H1 (cell line): ENCODE results near the gene SRCIN1. TPM values are rescaled to one million over a fixed set of nuclear protein-coding genes. Genes with fewer than 3 reads are reported as not detected.

Experiments
- CTCF ChIA-PET: fragments of 300-600 bp; sonication (Branson Sonifier 250); formaldehyde crosslinking; loops from one replicate; lab custom pipeline; 2021; ENCODE audit not compliant: partially characterized antibody; lab: Charles Lee
- POLR2A ChIA-PET: fragments of 300-600 bp; sonication (Branson Sonifier 250); formaldehyde crosslinking; loops from one replicate; lab custom pipeline; 2021; ENCODE audit warnings: inconsistent platforms; ENCODE audit not compliant: partially characterized antibody; lab: Charles Lee
- DNase-seq, 2 experiments: peaks; one replicate each; pipeline versions ENCODE4 v3.0.0 to v3.0.0-alpha.2; 2010 to 2022; ENCODE audit warnings: low spot score in 2 of 2, low read depth in 1 of 2, mixed read lengths in 1 of 2
- FAIRE-seq: peaks from 2 replicates; lab custom pipeline; 2011; peaks lifted over from hg19 to GRCh38; lab: Jason Lieb, UNC
- H2AFZ ChIP-seq: 2 replicates; pipeline ENCODE4 v1.8.1; 2012; ENCODE audit warnings: low read length, inconsistent platforms
- H2AK5ac ChIP-seq: 2 replicates; pipeline ENCODE4 v1.6.1; 2013; ENCODE audit warnings: low read depth, low read length
- H2BK120ac ChIP-seq: replicated peaks from 2 replicates; pipeline ENCODE3; 2013; ENCODE audit warnings: low read depth, low read length, inconsistent platforms
- H2BK12ac ChIP-seq: 2 replicates; pipeline ENCODE4 v1.6.1; 2013; ENCODE audit warnings: low read depth, low read length
- H2BK15ac ChIP-seq: 2 replicates; pipeline ENCODE4 v1.6.1; 2013; ENCODE audit warnings: low read length
- H2BK20ac ChIP-seq: 2 replicates; pipeline ENCODE4 v1.6.1; 2013; ENCODE audit warnings: low read length
- H2BK5ac ChIP-seq: 2 replicates; pipeline ENCODE4 v1.6.1; 2013; ENCODE audit warnings: low read depth, low read length
- H3K14ac ChIP-seq: 2 replicates; pipeline ENCODE4 v1.6.1; 2013; ENCODE audit warnings: inconsistent platforms; ENCODE audit not compliant: insufficient read length
- H3K18ac ChIP-seq: 2 replicates; pipeline ENCODE4 v1.6.1; 2013; ENCODE audit warnings: low read length; ENCODE audit errors: extremely low read depth
- H3K23ac ChIP-seq: 2 replicates; pipeline ENCODE4 v1.6.1; 2013; ENCODE audit warnings: inconsistent platforms; ENCODE audit not compliant: insufficient read length
- H3K23me2 ChIP-seq: 2 replicates; pipeline ENCODE4 v1.6.1; 2013; ENCODE audit warnings: low read depth, low read length
- H3K27ac ChIP-seq: 2 replicates; pipeline ENCODE4 v1.6.1; 2011; ENCODE audit warnings: low read depth, low read length, inconsistent platforms
- H3K27me3 ChIP-seq, 4 experiments: replicated peaks in 1 of 4; 1 replicate in 1 of 4; 2 replicates in 3 of 4; pipeline versions ENCODE4 v1.6.1 to v1.8.1; 2011 to 2013; ENCODE audit warnings: low read length in 3 of 4, mild to moderate bottlenecking in 3 of 4, inconsistent platforms in 2 of 4, mixed read lengths in 2 of 4, moderate library complexity in 1 of 4; ENCODE audit not compliant: control insufficient read depth in 3 of 4, insufficient read depth in 3 of 4; ENCODE audit errors: extremely low read depth in 1 of 4
- H3K36me3 ChIP-seq, 4 experiments: 2 replicates each; pipeline versions ENCODE4 v1.6.1 to v1.8.1; 2011 to 2013; ENCODE audit warnings: mild to moderate bottlenecking in 4 of 4, low read length in 3 of 4, moderate library complexity in 2 of 4, control low read depth in 1 of 4, inconsistent platforms in 1 of 4; ENCODE audit not compliant: insufficient read depth in 4 of 4, control insufficient read depth in 2 of 4
- H3K4ac ChIP-seq: replicated peaks from 2 replicates; pipeline ENCODE3; 2013; ENCODE audit warnings: low read length, low read depth, mixed read lengths, inconsistent platforms; ENCODE audit not compliant: insufficient read length
- H3K4me1 ChIP-seq, 4 experiments: replicated peaks in 1 of 4; 1 replicate in 1 of 4; 2 replicates in 3 of 4; pipeline versions ENCODE4 v1.6.1 to v1.8.1; 2011 to 2013; ENCODE audit warnings: low read length in 3 of 4, inconsistent platforms in 2 of 4, mixed read lengths in 1 of 4; ENCODE audit not compliant: insufficient read depth in 4 of 4, control insufficient read depth in 3 of 4
- H3K4me2 ChIP-seq, 2 experiments: 2 replicates each; pipeline versions ENCODE4 v1.6.1 to v1.8.1; 2011 to 2013; ENCODE audit warnings: low read depth in 2 of 2, low read length in 2 of 2, control low read depth in 1 of 2, inconsistent platforms in 1 of 2, mild to moderate bottlenecking in 1 of 2; ENCODE audit not compliant: insufficient read depth in 1 of 2
- H3K4me3 ChIP-seq, 4 experiments: fragments of 200-600, 300-600 bp in 1 of 4; sonication (generic), shearing (Covaris generic), sonication (Bioruptor Twin) in 1 of 4; 2 replicates each; pipeline versions ENCODE4 v1.5.1 to v1.8.1; 2011 to 2016; ENCODE audit warnings: low read length in 4 of 4, low read depth in 3 of 4, control low read depth in 2 of 4, inconsistent platforms in 2 of 4, mild to moderate bottlenecking in 2 of 4, mixed read lengths in 1 of 4, moderate library complexity in 1 of 4; ENCODE audit not compliant: insufficient read depth in 2 of 4; ENCODE audit errors: extremely low read depth in 1 of 4
- H3K56ac ChIP-seq: replicated peaks from 2 replicates; pipeline ENCODE3; 2013; ENCODE audit warnings: low read depth, mild to moderate bottlenecking, mixed read lengths, low read length, inconsistent platforms; ENCODE audit not compliant: insufficient read length
- H3K79me1 ChIP-seq: 2 replicates; pipeline ENCODE4 v1.6.1; 2013; ENCODE audit warnings: low read depth, low read length, control low read depth
- H3K79me2 ChIP-seq, 2 experiments: 2 replicates each; pipeline versions ENCODE4 v1.6.1 to v1.8.1; 2012 to 2013; ENCODE audit warnings: low read length in 2 of 2, mild to moderate bottlenecking in 2 of 2, inconsistent platforms in 1 of 2; ENCODE audit not compliant: insufficient read depth in 2 of 2, control insufficient read depth in 1 of 2
- H3K9ac ChIP-seq, 4 experiments: replicated peaks in 1 of 4; 1 replicate in 1 of 4; 2 replicates in 3 of 4; pipeline versions ENCODE4 v1.6.1 to v1.8.1; 2011 to 2013; ENCODE audit warnings: low read depth in 3 of 4, low read length in 3 of 4, control low read depth in 2 of 4, mild to moderate bottlenecking in 2 of 4, moderate library complexity in 2 of 4, inconsistent platforms in 1 of 4; ENCODE audit errors: extremely low read depth in 1 of 4
- H3K9me3 ChIP-seq, 2 experiments: 2 replicates each; pipeline versions ENCODE4 v1.6.1 to v1.8.1; 2012 to 2013; ENCODE audit warnings: mild to moderate bottlenecking in 2 of 2, moderate library complexity in 2 of 2, control low read depth in 1 of 2, inconsistent platforms in 1 of 2, low read depth in 1 of 2, low read length in 1 of 2, mixed read lengths in 1 of 2; ENCODE audit not compliant: insufficient read depth in 2 of 2
- H4K20me1 ChIP-seq, 2 experiments: replicated peaks in 1 of 2; 2 replicates each; pipeline versions ENCODE3 to v1.8.1; 2011 to 2013; ENCODE audit warnings: inconsistent platforms in 2 of 2, low read length in 2 of 2, mild to moderate bottlenecking in 1 of 2; ENCODE audit not compliant: insufficient read depth in 2 of 2, control insufficient read depth in 1 of 2
- H4K5ac ChIP-seq: 2 replicates; pipeline ENCODE4 v1.6.1; 2013; ENCODE audit warnings: low read length, low read depth, mixed read lengths, inconsistent platforms; ENCODE audit not compliant: insufficient read length
- H4K8ac ChIP-seq: 2 replicates; pipeline ENCODE4 v1.8.0; 2013; ENCODE audit warnings: mild to moderate bottlenecking, moderate library complexity, low read length, inconsistent platforms; ENCODE audit not compliant: insufficient read depth; ENCODE audit errors: extremely low read depth
- H4K91ac ChIP-seq: replicated peaks from 2 replicates; pipeline ENCODE3; 2013; ENCODE audit warnings: low read length, mixed read lengths, inconsistent platforms; ENCODE audit not compliant: insufficient read length
- EZH2 ChIP-seq: fragments of 200-600 bp; sonication (generic); IDR thresholded peaks from 2 replicates; pipeline ENCODE4 v1.7.1; 2012; ENCODE audit warnings: low read depth, mild to moderate bottlenecking, moderate library complexity, low read length, inconsistent platforms; ENCODE audit not compliant: severe bottlenecking
- KDM1A ChIP-seq: fragments of 200-600, 300-600 bp; sonication (generic); IDR thresholded peaks from 2 replicates; pipeline ENCODE4 v1.7.1; 2016; ENCODE audit warnings: mild to moderate bottlenecking, low read length, borderline replicate concordance
- RFX5 ChIP-seq: IDR thresholded peaks from 2 replicates; pipeline ENCODE4 v1.6.1; 2011; ENCODE audit warnings: low read depth, low read length, improper control_type of control experiment, borderline replicate concordance
- SUZ12 ChIP-seq: fragments of 200-600 bp; sonication (generic); IDR thresholded peaks from 2 replicates; pipeline ENCODE4 v1.6.1; 2012; ENCODE audit warnings: mild to moderate bottlenecking, inconsistent platforms, low read length, moderate library complexity, mixed read lengths
- TCF12 ChIP-seq: IDR thresholded peaks from 2 replicates; pipeline ENCODE4 v1.6.1; 2011; ENCODE audit warnings: low read depth, mild to moderate bottlenecking, low read length
- WGBS, 2 experiments: shearing (Covaris generic) in 1 of 2; methylation state at CpG; one replicate each; pipeline versions ENCODE4 v1.1.6 to v1.1.7; 2013 to 2015; ENCODE audit warnings: low lambda C conversion rate in 2 of 2, mixed read lengths in 2 of 2, inconsistent platforms in 1 of 2, low coverage in 1 of 2, missing lambda C conversion rate in 1 of 2; ENCODE audit not compliant: insufficient replicate concordance in 2 of 2, insufficient coverage in 1 of 2, insufficient read length in 1 of 2; ENCODE audit errors: extremely low coverage in 1 of 2, missing lambda C conversion rate in 1 of 2; 5-methylcytosine and 5-hydroxymethylcytosine counted together
- polyA plus RNA-seq, 7 experiments: library from polyadenylated mRNA; depleted of rRNA in 3 of 7; stranded (reverse) in 5 of 7; unstranded in 2 of 7; fragments of >200 nt in 5 of 7; fragments of 200-250 nt in 2 of 7; gene quantifications; 1 replicate in 5 of 7; 2 replicates in 1 of 7; 4 replicates in 1 of 7; pipeline versions ENCODE4 v1.2.1 to v1.2.3, GENCODE V29; 2011 to 2013; ENCODE audit warnings: missing spikeins in 2 of 7, mixed read lengths in 2 of 7
- total RNA-seq: library from RNA; stranded (reverse); fragmentation: NEBNext Ultra II Directional; extraction: Animal tissue kit (Norgen Biotek cat#: 25700); gene quantifications from 2 replicates; pipeline ENCODE4 v1.2.1, GENCODE V29; 2021

Gene SRCIN1
- total and polyA plus RNA-seq, 2 of the 8 experiments (the other 6 are each of a cell fraction or from before 2014, with no cell fraction given), result 2.8 to 3.8 TPM

GRCh38 chr17:38562215-38562569, 43.6 kb downstream of the SRCIN1 start:
- Histone ChIP-seq H3K4ac (no peak overlapping the region), H3K56ac (no peak overlapping the region), H4K8ac (no peak overlapping the region), H2BK20ac (0 out of 2 replicates have a peak overlapping the region, but pooled peaks have one; percentile 72), H3K4me1 (peaks cover 8 to 57% (median 42%) of the 10 kb centered on the region in 4 experiments), H2BK12ac (peak overlapping the region; percentile 33; the same call in 1 of the 2 replicates), H3K79me1 (no peaks in the 10 kb centered on the region), H4K20me1 (peaks cover 6 to 41% of the 10 kb centered on the region in 2 experiments), H3K79me2 (no peaks in the 10 kb centered on the region), H3K23ac (no peak overlapping the region), H3K9ac (no peak overlapping the region), H3K18ac (no peak overlapping the region; the same call in 1 of the 2 replicates), H3K36me3 (peaks cover 0 to 7% (median 0%) of the 10 kb centered on the region in 4 experiments; a peak in 1 of 8 replicates), H3K23me2 (peaks cover 23% of the 10 kb centered on the region), H2AK5ac (no peak overlapping the region), H3K27me3 (peaks cover 61 to 89% (median 82%) of the 10 kb centered on the region in 4 experiments), H4K5ac (no peak overlapping the region), H2BK15ac (0 out of 2 replicates have a peak overlapping the region, but pooled peaks have one; percentile 18), H3K4me3 (peak overlapping the region in 1 of 4 experiments; percentile 60; a peak in 1 of 8 replicates), H2AFZ (no peak overlapping the region), H2BK120ac (no peak overlapping the region), H3K9me3 (no peaks in the 10 kb centered on the region), H4K91ac (no peak overlapping the region), H3K4me2 (peak overlapping the region; percentile 73 to 89; a peak in 3 of 4 replicates), H2BK5ac (no peak overlapping the region), H3K27ac (no peak overlapping the region), H3K14ac (no peak overlapping the region)
- ChIA-PET POLR2A (interaction anchor here (1.9 to 4.9 kb wide), 4 partner anchors 15 to 52 kb away, joined by 5 to 45 read pairs (median 12); partner anchors contain the start of gene SRCIN1), CTCF (interaction anchor here (1.0 to 38.1 kb wide), 9 partner anchors 9 to 142 kb away, joined by 3 to 914 read pairs (median 16); partner anchors contain the start of gene SRCIN1)
- 6% methylated on average over 13 of the region's 23 CpGs; no CpG with 5 or more reads in 1 of the 2 experiments for WGBS, 2 experiments
- TF ChIP-seq KDM1A, result peak; percentile 58; the same call in 1 of the 2 replicates
- no peak for TF ChIP-seq RFX5
- no peak for TF ChIP-seq TCF12
- peak; percentile 63 for TF ChIP-seq EZH2
- peak; percentile 85; the same call in 1 of the 2 replicates for TF ChIP-seq SUZ12
- DNase-seq, result no peak
- FAIRE-seq, result no peak
